Measurements from ENCODE around the gene RAP2A.

The RAP2A gene

GRCh38 chr13:97499181-97499580 lies 65.2 kb downstream of the RAP2A start:
- Mint-ChIP-seq H3K4me3 (no peak overlapping the region), H3K27me3 (peaks cover 7% of the 10 kb centered on the region), H3K9me3 (no peaks in the 10 kb centered on the region), H3K36me3 (ENCODE audit: low read depth) (no peaks in the 10 kb centered on the region), H3K4me1 (ENCODE audit: low read depth) (no peaks in the 10 kb centered on the region), H3K27ac (no peak overlapping the region)
- intact Hi-C loops (cut with micrococcal nuclease), result no loop called here

GRCh38 chr13:97502181-97502580 lies 68.2 kb downstream of the RAP2A start:
- Mint-ChIP-seq H3K27ac (no peak overlapping the region), H3K4me3 (no peak overlapping the region), H3K9me3 (no peaks in the 10 kb centered on the region), H3K27me3 (peaks cover 6% of the 10 kb centered on the region), H3K36me3 (ENCODE audit: low read depth) (no peaks in the 10 kb centered on the region), H3K4me1 (ENCODE audit: low read depth) (no peaks in the 10 kb centered on the region)
- intact Hi-C loops (cut with micrococcal nuclease), result no loop called here

GRCh38 chr13:97502706-97503105 lies 68.7 kb downstream of the RAP2A start:
- no peak overlapping the region for H3K4me3 Mint-ChIP-seq
- no peaks in the 10 kb centered on the region for H3K9me3 Mint-ChIP-seq
- peaks cover 6% of the 10 kb centered on the region for H3K27me3 Mint-ChIP-seq
- H3K27ac Mint-ChIP-seq, result no peak overlapping the region
- intact Hi-C loops (cut with micrococcal nuclease), result no loop called here
- no peaks in the 10 kb centered on the region for H3K4me1 Mint-ChIP-seq (ENCODE audit: low read depth)
- H3K36me3 Mint-ChIP-seq (ENCODE audit: low read depth), result no peaks in the 10 kb centered on the region

- H3K27me3 Mint-ChIP-seq, result peaks cover 6% of the 10 kb centered on the region
- H3K4me1 Mint-ChIP-seq (ENCODE audit: low read depth), result no peaks in the 10 kb centered on the region
- H3K27ac Mint-ChIP-seq, result no peak overlapping the region
- intact Hi-C loops (cut with micrococcal nuclease), result no loop called here
- H3K4me3 Mint-ChIP-seq, result no peak overlapping the region
- H3K9me3 Mint-ChIP-seq, result no peaks in the 10 kb centered on the region
- no peaks in the 10 kb centered on the region for H3K36me3 Mint-ChIP-seq (ENCODE audit: low read depth)
Measured at GRCh38 chr13:97505017-97505416, 71.0 kb downstream of the RAP2A start.

- intact Hi-C loops (cut with micrococcal nuclease), result no loop called here
- Mint-ChIP-seq H3K27ac (no peak overlapping the region), H3K4me1 (ENCODE audit: low read depth) (no peaks in the 10 kb centered on the region), H3K36me3 (ENCODE audit: low read depth) (no peaks in the 10 kb centered on the region), H3K27me3 (peaks cover 6% of the 10 kb centered on the region), H3K9me3 (peaks cover 2% of the 10 kb centered on the region), H3K4me3 (no peak overlapping the region)
Measured at GRCh38 chr13:97506511-97506910, 72.5 kb downstream of the RAP2A start.

GRCh38 chr13:97512732-97513131 lies 78.8 kb downstream of the RAP2A start:
- Mint-ChIP-seq H3K27me3 (no peaks in the 10 kb centered on the region), H3K4me3 (no peak overlapping the region), H3K9me3 (peaks cover 31% of the 10 kb centered on the region), H3K4me1 (ENCODE audit: low read depth) (no peaks in the 10 kb centered on the region), H3K36me3 (ENCODE audit: low read depth) (no peaks in the 10 kb centered on the region), H3K27ac (no peak overlapping the region)
- intact Hi-C loops (cut with micrococcal nuclease), result no loop called here

GRCh38 chr13:97515643-97516042 lies 81.7 kb downstream of the RAP2A start:
- Mint-ChIP-seq H3K27me3 (no peaks in the 10 kb centered on the region), H3K4me1 (ENCODE audit: low read depth) (no peaks in the 10 kb centered on the region), H3K9me3 (peaks cover 39% of the 10 kb centered on the region), H3K36me3 (ENCODE audit: low read depth) (no peaks in the 10 kb centered on the region), H3K27ac (no peak overlapping the region), H3K4me3 (no peak overlapping the region)
- intact Hi-C loops (cut with micrococcal nuclease), result no loop called here

GRCh38 chr13:97517967-97518366 lies 84.0 kb downstream of the RAP2A start:
- Mint-ChIP-seq H3K4me3 (no peak overlapping the region), H3K9me3 (peaks cover 27% of the 10 kb centered on the region), H3K27me3 (no peaks in the 10 kb centered on the region), H3K27ac (no peak overlapping the region), H3K4me1 (ENCODE audit: low read depth) (no peaks in the 10 kb centered on the region), H3K36me3 (ENCODE audit: low read depth) (no peaks in the 10 kb centered on the region)
- intact Hi-C loops (cut with micrococcal nuclease), result no loop called here
